HCT116 (cell line): ENCODE data around the gene CIART. TPM values are rescaled to one million over a fixed set of nuclear protein-coding genes. Genes with fewer than 3 reads are reported as not detected.
"Not testable (repeated sequence)": the region's sequence is repeated elsewhere in the genome, so short reads cannot be mapped to it uniquely, and the experiment has no call there.

Source experiments
- ATAC-seq: fragments of 200-7000 bp; cut with Tn5 transposase; 2 replicates; pipeline ENCODE4 v1.9.1; 2020; ENCODE audit warnings: mild to moderate bottlenecking, moderate library complexity
- BruUV-seq: library from RNA; stranded (reverse); fragments of 400-500 nt; replicated peaks from 2 replicates; lab custom pipeline; 2021; lab: Mats Ljungman, UMichigan
- CTCF ChIA-PET: fragments of 300-600 bp; sonication (Branson Sonifier 250); formaldehyde crosslinking; loops from one replicate; lab custom pipeline; 2021; ENCODE audit warnings: antibody characterized with exemption; lab: Charles Lee
- POLR2A ChIA-PET: fragments of 300-600, 350-600 bp; sonication (Branson Sonifier 250); formaldehyde crosslinking; loops from one replicate; lab custom pipeline; 2021; ENCODE audit warnings: antibody characterized with exemption; lab: Charles Lee
- RAD21 ChIA-PET, 2 experiments: fragments of 300-600 bp; sonication (Branson Sonifier 250); formaldehyde crosslinking; loops; one replicate each; lab custom pipeline; 2023; ENCODE audit warnings: low total read pairs in 2 of 2; ENCODE audit not compliant: uncharacterized antibody in 2 of 2, unreplicated experiment in 2 of 2, low non-redundant PET in 1 of 2; lab: Charles Lee
- DNase-seq: peaks from one replicate; pipeline ENCODE4 v3.0.0-alpha.2; 2010; ENCODE audit warnings: low read depth, low spot score
- H2AFZ ChIP-seq: fragments of 200-600 bp; shearing (Covaris generic), sonication (generic); 2 replicates; pipeline ENCODE4 v1.6.1; 2017; ENCODE audit warnings: low read depth, mixed run types, mixed read lengths, antibody characterized with exemption, low read length; ENCODE audit not compliant: poor library complexity, severe bottlenecking
- H3K27ac ChIP-seq: 2 replicates; pipeline ENCODE4 v1.5.1; 2012; ENCODE audit warnings: low read depth, low read length
- H3K27me3 ChIP-seq: fragments of 200-600 bp; sonication (generic); 2 replicates; pipeline ENCODE4 v1.6.1; 2016; ENCODE audit warnings: mixed run types, low read length, mixed read lengths; ENCODE audit not compliant: insufficient read depth
- H3K36me3 ChIP-seq, 2 experiments: fragments of 200-500 bp in 1 of 2; fragments of 200-600 bp in 1 of 2; sonication (Bioruptor generic) in 1 of 2; sonication (generic) in 1 of 2; 2 replicates each; pipeline versions ENCODE4 v1.5.1 to v1.6.1; 2014 to 2016; ENCODE audit warnings: low read length in 2 of 2, inconsistent platforms in 1 of 2, mixed read lengths in 1 of 2, mixed run types in 1 of 2; ENCODE audit not compliant: insufficient read depth in 2 of 2, control insufficient read depth in 1 of 2
- H3K4me1 ChIP-seq, 2 experiments: fragments of 200-600 bp in 1 of 2; sonication (generic) in 1 of 2; 2 replicates each; pipeline versions ENCODE4 v1.5.1 to v1.6.1; 2012 to 2017; ENCODE audit warnings: low read length in 2 of 2, inconsistent platforms in 1 of 2, mild to moderate bottlenecking in 1 of 2, mixed read lengths in 1 of 2, mixed run types in 1 of 2, moderate library complexity in 1 of 2; ENCODE audit not compliant: insufficient read depth in 2 of 2, control insufficient read depth in 1 of 2
- H3K4me2 ChIP-seq: fragments of 200-600 bp; sonication (generic); 2 replicates; pipeline ENCODE4 v1.6.1; 2017; ENCODE audit warnings: mixed run types, low read length, mixed read lengths
- H3K4me3 ChIP-seq, 2 experiments: fragments of 200-600 bp in 1 of 2; sonication (generic) in 1 of 2; replicated peaks in 1 of 2; 2 replicates each; pipeline ENCODE4 v1.5.1; 2011 to 2016; ENCODE audit warnings: low read length in 2 of 2, control low read depth in 1 of 2, low read depth in 1 of 2, mild to moderate bottlenecking in 1 of 2, mixed read lengths in 1 of 2, mixed run types in 1 of 2
- H3K79me2 ChIP-seq: fragments of 200-600 bp; sonication (generic); 2 replicates; pipeline ENCODE4 v1.6.1; 2017; ENCODE audit warnings: mild to moderate bottlenecking, mixed run types, low read length, moderate library complexity, mixed read lengths; ENCODE audit not compliant: insufficient read depth
- H3K9ac ChIP-seq: fragments of 200-600 bp; sonication (generic); 2 replicates; pipeline ENCODE4 v1.6.1; 2016; ENCODE audit warnings: low read length, mixed read lengths
- H3K9me2 ChIP-seq: fragments of 200-600 bp; sonication (generic), shearing (Covaris generic); 2 replicates; pipeline ENCODE4 v1.6.1; 2017; ENCODE audit warnings: mixed run types, mild to moderate bottlenecking, moderate library complexity; ENCODE audit not compliant: insufficient read depth
- H3K9me3 ChIP-seq, 2 experiments: fragments of 200-500 bp in 1 of 2; fragments of 200-600 bp in 1 of 2; sonication (Bioruptor generic) in 1 of 2; sonication (generic) in 1 of 2; 2 replicates each; pipeline ENCODE4 v1.6.1; 2014 to 2017; ENCODE audit warnings: low read length in 2 of 2, mixed read lengths in 2 of 2, inconsistent platforms in 1 of 2, low read depth in 1 of 2, mild to moderate bottlenecking in 1 of 2, mixed run types in 1 of 2, moderate library complexity in 1 of 2; ENCODE audit not compliant: control insufficient read depth in 1 of 2, insufficient read depth in 1 of 2
- H4K20me1 ChIP-seq: fragments of 200-600 bp; sonication (generic), shearing (Covaris generic); 2 replicates; pipeline ENCODE4 v1.6.1; 2017; ENCODE audit warnings: mixed run types, mild to moderate bottlenecking, moderate library complexity; ENCODE audit not compliant: insufficient read depth
- ATF3 ChIP-seq: IDR thresholded peaks from 2 replicates; pipeline ENCODE4 v1.6.1; 2012
- EGR1 ChIP-seq: IDR thresholded peaks from 2 replicates; pipeline ENCODE4 v1.6.1; 2012; ENCODE audit warnings: low read depth
- ELF1 ChIP-seq: IDR thresholded peaks from 2 replicates; pipeline ENCODE4 v1.6.1; 2012; ENCODE audit warnings: low read depth, borderline replicate concordance
- EZH2 ChIP-seq: fragments of 200-600 bp; sonication (generic); IDR thresholded peaks from 2 replicates; pipeline ENCODE4 v1.6.1; 2017; ENCODE audit warnings: antibody characterized with exemption, mixed run types
- FOSL1 ChIP-seq: IDR thresholded peaks from 2 replicates; pipeline ENCODE4 v1.6.1; 2012; ENCODE audit warnings: low read depth
- JUND ChIP-seq: IDR thresholded peaks from 2 replicates; pipeline ENCODE4 v1.6.1; 2012
- SP1 ChIP-seq: IDR thresholded peaks from 2 replicates; pipeline ENCODE4 v1.6.1; 2012; ENCODE audit warnings: low read depth
- SRF ChIP-seq: IDR thresholded peaks from 2 replicates; pipeline ENCODE4 v1.6.1; 2012; ENCODE audit warnings: low read depth
- TCF7L2 ChIP-seq: IDR thresholded peaks from 2 replicates; pipeline ENCODE4 v1.7.0; 2011; ENCODE audit warnings: borderline replicate concordance, inconsistent platforms; ENCODE audit not compliant: insufficient read depth, insufficient read length; ENCODE audit errors: extremely low read depth
- ZFX ChIP-seq: fragments of 450-650 bp; IDR thresholded peaks from 2 replicates; pipeline ENCODE4 v1.6.1; 2017
- intact Hi-C: fragments of 100-400 bp; cut with micrococcal nuclease; formaldehyde crosslinking; loops from 2 replicates; pipeline ENCODE4 v1.10.0; 2022
- total RNA-seq: library from RNA; stranded (reverse); gene quantifications from one replicate; pipeline ENCODE4 v1.2.1, GENCODE V29; 2021; ENCODE audit not compliant: unreplicated experiment
- TF ChIP-seq, protein P1 (sequence below): IDR thresholded peaks from 2 replicates; pipeline ENCODE4 v1.6.1; 2012

CIART gene
- total RNA-seq, 1 experiment from 2014 or later, result 0.22 TPM

DNA sequence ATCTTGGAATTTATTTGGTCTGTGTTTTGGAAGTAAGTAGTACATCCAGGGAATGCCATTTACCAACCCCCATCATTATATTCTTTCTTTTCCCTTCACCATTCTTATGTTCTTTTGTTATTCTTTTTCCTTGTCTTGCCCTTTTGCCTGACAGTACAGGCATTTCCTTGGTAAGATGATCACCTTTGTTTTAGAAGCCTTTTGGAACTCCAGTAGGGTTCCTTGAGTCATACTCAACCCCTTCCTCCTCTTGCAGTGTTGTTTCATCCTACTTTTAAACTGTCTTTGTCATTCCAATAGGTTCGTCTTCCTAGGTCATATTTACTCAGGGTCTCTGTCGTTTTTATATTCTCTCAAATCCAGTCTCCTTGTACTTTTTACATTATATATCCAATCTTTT is 20.5 kb downstream of the CIART start:
- TF ChIP-seq ELF1, result no peak
- no peak for TF ChIP-seq ZFX
- no peak for TF ChIP-seq JUND
- no peak for TF ChIP-seq ATF3
- no peak for TF ChIP-seq FOSL1
- no peak for TF ChIP-seq SRF
- no peak for TF ChIP-seq EZH2
- no peak for TF ChIP-seq TCF7L2
- TF ChIP-seq, protein P1, sequence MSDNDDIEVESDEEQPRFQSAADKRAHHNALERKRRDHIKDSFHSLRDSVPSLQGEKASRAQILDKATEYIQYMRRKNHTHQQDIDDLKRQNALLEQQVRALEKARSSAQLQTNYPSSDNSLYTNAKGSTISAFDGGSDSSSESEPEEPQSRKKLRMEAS, result no peak
- TF ChIP-seq EGR1, result no peak
- no peak for TF ChIP-seq SP1
- H3K36me3 ChIP-seq, result peaks cover 40 to 41% of the 10 kb centered on the region in 2 experiments
- no peaks in the 10 kb centered on the region for H3K27me3 ChIP-seq
- no TSS peak for BruUV-seq
- ATAC-seq, result no peak
- H3K9ac ChIP-seq, result no peak overlapping the region
- CTCF ChIA-PET, result no interaction called here
- H3K79me2 ChIP-seq, result peaks cover 57% of the 10 kb centered on the region
- intact Hi-C loops, result no loop called here
- H3K9me3 ChIP-seq, result no peaks in the 10 kb centered on the region
- H3K9me2 ChIP-seq, result no peaks in the 10 kb centered on the region
- no peak overlapping the region for H3K4me3 ChIP-seq
- POLR2A ChIA-PET, result no interaction called here
- no peak for DNase-seq
- peaks cover 4% of the 10 kb centered on the region; the same call in 1 of the 2 replicates for H4K20me1 ChIP-seq
- H3K27ac ChIP-seq, result no peak overlapping the region
- no peak overlapping the region for H3K4me2 ChIP-seq
- no peak overlapping the region for H2AFZ ChIP-seq
- no peaks in the 10 kb centered on the region for H3K4me1 ChIP-seq
- RAD21 ChIA-PET, result no interaction called here

DNA sequence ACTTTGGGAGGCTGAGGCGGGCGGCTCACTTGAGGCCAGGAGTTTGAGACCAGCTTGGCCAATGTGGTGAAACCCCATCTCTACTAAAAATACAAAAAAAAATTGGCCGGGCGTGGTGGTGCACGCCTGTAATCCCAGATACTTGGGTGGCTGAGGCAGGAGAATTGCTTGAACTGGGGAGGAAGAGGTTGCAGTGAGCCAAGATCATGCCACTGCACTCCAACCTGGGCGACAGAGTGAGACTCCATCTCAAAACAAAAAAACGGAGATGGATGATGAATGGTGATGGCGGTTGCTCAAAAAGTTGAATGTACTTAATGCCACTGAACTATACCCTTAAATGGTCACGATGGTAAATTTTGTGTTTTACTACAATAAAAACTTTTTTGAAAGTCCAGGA is 26.2 kb downstream of the CIART start:
- H3K4me1 ChIP-seq, H3K9me2 ChIP-seq, DNase-seq, H3K9ac ChIP-seq, H4K20me1 ChIP-seq, RAD21 ChIA-PET, H3K27me3 ChIP-seq, H2AFZ ChIP-seq, H3K27ac ChIP-seq, H3K4me3 ChIP-seq, H3K4me2 ChIP-seq, H3K79me2 ChIP-seq, intact Hi-C loops, ATAC-seq, BruUV-seq, CTCF ChIA-PET, H3K9me3 ChIP-seq: not testable (repeated sequence)
- peaks cover 7 to 12% of the 10 kb centered on the region in 2 experiments for H3K36me3 ChIP-seq
- POLR2A ChIA-PET, result interaction anchor here (0.9 kb wide), 1 partner anchor 13 kb away, joined by 4 read pairs; no protein-coding TSS in a partner anchor
